Progenitor cell of endocrine pancreas (in vitro differentiated cells): ENCODE measurements around the gene TRIM44. TPM values are rescaled to one million over a fixed set of nuclear protein-coding genes. Genes with fewer than 3 reads are reported as not detected.

Source experiments
- DNase-seq: peaks from one replicate; pipeline ENCODE4 v3.0.0; 2021; ENCODE audit warnings: low spot score; ENCODE audit not compliant: unreplicated experiment
- H3K27ac Mint-ChIP-seq: 2 replicates; pipeline ENCODE4 v1.8.0; 2021; ENCODE audit warnings: mild to moderate bottlenecking, moderate library complexity, mixed read lengths
- H3K27me3 Mint-ChIP-seq: 2 replicates; pipeline ENCODE4 v1.8.0; 2021; ENCODE audit warnings: mixed read lengths
- H3K36me3 Mint-ChIP-seq: 2 replicates; pipeline ENCODE4 v1.8.0; 2022; ENCODE audit warnings: mixed read lengths; ENCODE audit not compliant: insufficient read depth
- H3K4me1 Mint-ChIP-seq: 2 replicates; pipeline ENCODE4 v1.8.0; 2021; ENCODE audit warnings: low read depth, mixed read lengths
- H3K4me3 Mint-ChIP-seq: 2 replicates; pipeline ENCODE4 v1.8.0; 2021; ENCODE audit warnings: low read depth, mild to moderate bottlenecking, moderate library complexity, mixed read lengths
- H3K9me3 Mint-ChIP-seq: 2 replicates; pipeline ENCODE4 v1.8.0; 2021; ENCODE audit warnings: low read depth, mixed read lengths
- total RNA-seq: library from RNA; stranded (reverse); gene quantifications from 2 replicates; pipeline ENCODE4 v1.2.1, GENCODE V29; 2021
- TF ChIP-seq, protein P1 (sequence below): fragments of 200-600 bp; sonication (generic); IDR thresholded peaks from one replicate; pipeline ENCODE4 v1.5.0; 2021; ENCODE audit warnings: antibody characterized with exemption, mild to moderate bottlenecking; ENCODE audit not compliant: unreplicated experiment

The TRIM44 gene
- total RNA-seq, 1 donor from 2014 or later = 65.1 TPM

DNA sequence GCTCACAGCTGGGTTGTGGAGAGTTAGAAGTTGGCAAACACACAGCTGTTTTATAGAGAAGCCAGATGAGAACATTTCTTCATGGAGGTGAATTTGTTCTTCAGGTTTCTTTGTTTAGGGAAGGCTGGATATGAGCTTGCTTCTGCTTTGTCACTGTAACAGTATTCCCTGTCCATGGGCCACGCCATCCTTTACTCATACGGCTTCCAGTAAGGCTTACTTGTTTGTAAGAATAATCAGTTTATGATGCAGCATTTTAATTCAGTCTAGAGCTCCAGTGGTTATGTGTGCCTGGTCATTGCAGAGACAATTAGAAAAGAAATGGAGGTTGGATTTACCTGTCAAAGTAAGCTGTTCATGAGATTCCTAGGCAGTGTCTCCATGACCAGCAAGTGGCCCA, 131.8 kb downstream of the TRIM44 start:
- H3K36me3 Mint-ChIP-seq = peaks cover 2% of the 10 kb centered on the region
- H3K27ac Mint-ChIP-seq = no peak overlapping the region
- peaks cover under 1% of the 10 kb centered on the region for H3K9me3 Mint-ChIP-seq
- DNase-seq = no peak
- no peaks in the 10 kb centered on the region for H3K4me1 Mint-ChIP-seq
- H3K4me3 Mint-ChIP-seq = no peak overlapping the region
- H3K27me3 Mint-ChIP-seq = no peaks in the 10 kb centered on the region
- TF ChIP-seq, protein P1, sequence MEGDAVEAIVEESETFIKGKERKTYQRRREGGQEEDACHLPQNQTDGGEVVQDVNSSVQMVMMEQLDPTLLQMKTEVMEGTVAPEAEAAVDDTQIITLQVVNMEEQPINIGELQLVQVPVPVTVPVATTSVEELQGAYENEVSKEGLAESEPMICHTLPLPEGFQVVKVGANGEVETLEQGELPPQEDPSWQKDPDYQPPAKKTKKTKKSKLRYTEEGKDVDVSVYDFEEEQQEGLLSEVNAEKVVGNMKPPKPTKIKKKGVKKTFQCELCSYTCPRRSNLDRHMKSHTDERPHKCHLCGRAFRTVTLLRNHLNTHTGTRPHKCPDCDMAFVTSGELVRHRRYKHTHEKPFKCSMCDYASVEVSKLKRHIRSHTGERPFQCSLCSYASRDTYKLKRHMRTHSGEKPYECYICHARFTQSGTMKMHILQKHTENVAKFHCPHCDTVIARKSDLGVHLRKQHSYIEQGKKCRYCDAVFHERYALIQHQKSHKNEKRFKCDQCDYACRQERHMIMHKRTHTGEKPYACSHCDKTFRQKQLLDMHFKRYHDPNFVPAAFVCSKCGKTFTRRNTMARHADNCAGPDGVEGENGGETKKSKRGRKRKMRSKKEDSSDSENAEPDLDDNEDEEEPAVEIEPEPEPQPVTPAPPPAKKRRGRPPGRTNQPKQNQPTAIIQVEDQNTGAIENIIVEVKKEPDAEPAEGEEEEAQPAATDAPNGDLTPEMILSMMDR = no peak

DNA sequence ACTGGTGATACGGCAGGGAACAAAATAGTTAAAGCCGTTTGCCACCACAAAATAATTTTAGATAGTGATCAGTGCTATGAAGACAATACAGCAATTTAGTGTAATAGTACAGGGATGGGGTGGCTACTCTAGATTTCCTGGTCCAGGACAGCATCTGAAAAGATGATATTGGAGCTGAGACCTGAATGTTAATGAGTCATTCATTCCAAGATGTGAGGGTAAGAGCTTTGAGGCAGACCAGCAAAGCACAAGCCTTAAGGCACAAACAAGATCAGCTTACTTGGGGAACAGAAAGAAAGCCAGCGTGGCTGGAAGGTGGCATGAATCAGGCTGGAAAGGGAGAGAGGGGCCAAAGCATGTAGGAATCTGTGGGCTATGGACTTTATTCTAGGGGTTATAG, 132.3 kb downstream of the TRIM44 start:
- H3K27me3 Mint-ChIP-seq = no peaks in the 10 kb centered on the region
- H3K36me3 Mint-ChIP-seq = peaks cover 7% of the 10 kb centered on the region
- H3K9me3 Mint-ChIP-seq = peaks cover 5% of the 10 kb centered on the region
- DNase-seq = no peak
- peak overlapping the region; percentile 40 for H3K27ac Mint-ChIP-seq
- TF ChIP-seq, protein P1 = no peak
- no peaks in the 10 kb centered on the region for H3K4me1 Mint-ChIP-seq
- H3K4me3 Mint-ChIP-seq = no peak overlapping the region

DNA sequence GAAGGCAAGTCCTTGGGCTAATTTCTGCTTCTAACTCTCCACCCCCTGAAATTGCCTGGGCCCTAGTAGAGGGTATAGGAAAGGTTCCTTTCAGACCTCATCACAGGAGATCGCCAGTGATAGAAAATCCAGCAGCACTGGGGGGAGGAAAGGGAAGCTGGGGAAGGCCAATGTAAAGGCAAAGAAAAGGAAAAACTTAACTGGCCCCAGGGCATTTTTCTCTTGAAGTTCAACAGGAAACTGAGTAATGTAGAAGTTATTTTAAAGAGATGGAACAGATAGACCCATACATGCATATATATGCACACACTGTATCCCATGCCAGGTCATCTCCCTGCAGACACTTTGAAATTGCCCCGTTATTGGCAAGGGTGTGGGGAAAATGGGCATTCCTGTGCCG, 134.0 kb downstream of the TRIM44 start:
- Mint-ChIP-seq H3K27me3 (no peaks in the 10 kb centered on the region), H3K9me3 (peaks cover 8% of the 10 kb centered on the region), H3K27ac (no peak overlapping the region), H3K36me3 (peaks cover 9% of the 10 kb centered on the region), H3K4me1 (no peaks in the 10 kb centered on the region), H3K4me3 (no peak overlapping the region)
- no peak for DNase-seq
- TF ChIP-seq, protein P1 = no peak

DNA sequence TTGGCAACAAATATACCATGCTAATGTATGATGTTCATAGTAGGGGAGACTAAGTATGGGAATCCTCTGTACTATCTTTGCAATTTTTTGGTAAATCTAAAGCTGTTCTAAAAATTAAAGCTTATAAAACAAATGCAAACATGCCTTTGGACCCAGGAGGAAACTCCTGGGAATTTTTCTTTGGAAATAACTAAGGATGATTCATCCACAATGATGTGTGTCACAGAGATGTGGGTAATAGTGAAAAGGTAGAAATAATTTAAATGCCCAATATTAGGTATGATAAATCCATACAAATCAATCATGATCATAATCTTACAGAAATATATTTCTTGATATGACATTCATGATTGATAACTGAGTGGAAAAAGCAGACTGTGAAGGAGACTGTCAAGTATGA, 135.8 kb downstream of the TRIM44 start:
- H3K4me1 Mint-ChIP-seq = peaks cover 2% of the 10 kb centered on the region
- peaks cover 9% of the 10 kb centered on the region for H3K36me3 Mint-ChIP-seq
- H3K4me3 Mint-ChIP-seq = no peak overlapping the region
- no peaks in the 10 kb centered on the region for H3K27me3 Mint-ChIP-seq
- H3K27ac Mint-ChIP-seq = no peak overlapping the region
- DNase-seq = no peak
- TF ChIP-seq, protein P1 = no peak
- peaks cover 8% of the 10 kb centered on the region for H3K9me3 Mint-ChIP-seq

DNA sequence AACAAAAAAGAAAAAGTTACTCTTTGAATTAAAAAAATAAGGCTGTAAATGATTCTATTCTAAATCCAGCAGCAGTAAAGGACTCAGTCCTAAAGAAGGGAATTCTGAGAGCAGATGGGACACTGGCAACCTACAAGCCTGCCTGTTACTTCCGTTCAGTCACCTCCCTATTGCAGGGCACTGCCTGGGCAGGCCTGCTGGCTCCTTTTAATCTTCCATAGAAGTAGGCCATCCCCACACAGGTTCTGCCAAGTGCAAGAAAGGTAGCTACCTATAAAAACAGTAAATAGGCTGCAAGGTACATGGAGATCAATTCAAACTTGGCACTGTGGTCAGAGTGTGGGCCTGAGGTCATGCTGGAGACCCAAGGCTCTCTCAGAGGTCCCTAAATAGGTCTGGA, 136.4 kb downstream of the TRIM44 start:
- DNase-seq = no peak
- Mint-ChIP-seq H3K27me3 (no peaks in the 10 kb centered on the region), H3K4me1 (peaks cover 3% of the 10 kb centered on the region), H3K27ac (no peak overlapping the region), H3K9me3 (peaks cover 8% of the 10 kb centered on the region), H3K4me3 (no peak overlapping the region), H3K36me3 (peaks cover 9% of the 10 kb centered on the region)
- TF ChIP-seq, protein P1 = no peak
